HepG2 (cell line): Measurements from ENCODE around the gene DKKL1. TPM values are rescaled to one million over a fixed set of nuclear protein-coding genes. Genes with fewer than 3 reads are reported as not detected.

ENCODE experiments used
- ASH2L ChIP-seq: fragments of 300-600, 200-600 bp; sonication (generic); IDR thresholded peaks from 2 replicates; pipeline ENCODE4 v1.7.0; 2017; ENCODE audit warnings: low read depth, mild to moderate bottlenecking, moderate library complexity, mixed read lengths, low read length; ENCODE audit not compliant: insufficient read length
- CEBPG ChIP-seq: IDR thresholded peaks from 2 replicates; pipeline ENCODE4 v1.6.1; 2016
- GATAD2A ChIP-seq: IDR thresholded peaks from 2 replicates; pipeline ENCODE4 v1.6.1; 2016
- HOXA5 ChIP-seq: sonication (generic); formaldehyde crosslinking; IDR thresholded peaks from 2 replicates; pipeline ENCODE4 v1.4.0; 2020; ENCODE audit warnings: missing genetic modification reagents
- KLF15 ChIP-seq: sonication (generic); formaldehyde crosslinking; IDR thresholded peaks from 2 replicates; pipeline ENCODE4 v1.8.1; 2023; ENCODE audit warnings: borderline replicate concordance, mild to moderate bottlenecking, inconsistent platforms, missing genetic modification reagents, mixed read lengths
- NFAT5 ChIP-seq: sonication (generic); formaldehyde crosslinking; IDR thresholded peaks from 2 replicates; pipeline ENCODE4 v1.4.0; 2020; ENCODE audit warnings: missing genetic modification reagents
- NFKBIZ ChIP-seq: IDR thresholded peaks from 2 replicates; pipeline ENCODE4 v1.6.1; 2018; ENCODE audit warnings: missing genetic modification reagents, missing compliant biosample characterization
- RBAK ChIP-seq: sonication (generic); formaldehyde crosslinking; IDR thresholded peaks from 2 replicates; pipeline ENCODE4 v1.5.1; 2020; ENCODE audit warnings: mild to moderate bottlenecking, missing genetic modification reagents
- RCOR2 ChIP-seq: IDR thresholded peaks from 2 replicates; pipeline ENCODE4 v1.6.1; 2016; ENCODE audit warnings: missing biosample characterization, missing genetic modification reagents
- TBL1XR1 ChIP-seq: fragments of 150-350 bp; IDR thresholded peaks from 2 replicates; pipeline ENCODE4 v1.6.1; 2014; ENCODE audit warnings: borderline replicate concordance, low read length; ENCODE audit not compliant: partially characterized antibody
- ZMAT5 ChIP-seq: sonication (generic); formaldehyde crosslinking; IDR thresholded peaks from 2 replicates; pipeline ENCODE4 v1.5.0; 2020; ENCODE audit warnings: mild to moderate bottlenecking, low read depth, missing genetic modification reagents, borderline replicate concordance
- ZNF256 ChIP-seq: sonication (generic); formaldehyde crosslinking; conservative IDR thresholded peaks from 2 replicates; pipeline ENCODE4 v1.4.0; 2020; ENCODE audit warnings: missing genetic modification reagents
- ZNF75D ChIP-seq: sonication (generic); formaldehyde crosslinking; IDR thresholded peaks from 2 replicates; pipeline ENCODE4 v1.8.1; 2023; ENCODE audit warnings: missing genetic modification reagents, mild to moderate bottlenecking, borderline replicate concordance
- ZNF761 ChIP-seq: sonication (generic); formaldehyde crosslinking; conservative IDR thresholded peaks from 2 replicates; pipeline ENCODE4 v1.4.0; 2020; ENCODE audit warnings: mild to moderate bottlenecking, missing genetic modification reagents
- ZNF770 ChIP-seq: sonication (generic); formaldehyde crosslinking; IDR thresholded peaks from 2 replicates; pipeline ENCODE4 v1.5.0; 2020; ENCODE audit warnings: mild to moderate bottlenecking, missing genetic modification reagents
- ZNF790 ChIP-seq: sonication (generic); formaldehyde crosslinking; IDR thresholded peaks from 2 replicates; pipeline ENCODE4 v1.8.0; 2022; ENCODE audit warnings: missing genetic modification reagents, mild to moderate bottlenecking, borderline replicate concordance
- polyA plus RNA-seq, 8 experiments: library from polyadenylated mRNA; depleted of rRNA in 3 of 8; stranded (reverse) in 7 of 8; unstranded in 1 of 8; fragments of >200 nt; fragmentation: Illumina TruSeq in 4 of 8; extraction: Trizol in 4 of 8; gene quantifications; 2 replicates each; pipeline versions ENCODE4 v1.2.1 to v1.2.3, GENCODE V29; 2011 to 2016; ENCODE audit warnings: low read depth in 4 of 8, missing spikeins in 1 of 8, mixed read lengths in 1 of 8; ENCODE audit not compliant: insufficient read depth in 1 of 8
- total RNA-seq, 5 experiments: library from RNA; depleted of rRNA; stranded (reverse); fragments of >200 nt; fragmentation: Illumina TruSeq; extraction: Trizol; gene quantifications; 2 replicates each; pipeline ENCODE4 v1.2.3, GENCODE V29; 2016; ENCODE audit warnings: low read depth in 1 of 5
- TF ChIP-seq, protein P1 (sequence below): sonication (generic); formaldehyde crosslinking; IDR thresholded peaks from 2 replicates; pipeline ENCODE4 v1.4.0; 2020; ENCODE audit warnings: missing genetic modification reagents
- TF ChIP-seq, protein P2 (sequence below): sonication (generic); formaldehyde crosslinking; IDR thresholded peaks from 2 replicates; pipeline ENCODE4 v1.4.0; 2020; ENCODE audit warnings: missing genetic modification reagents, borderline replicate concordance

DKKL1 gene
- total and polyA plus RNA-seq, 2 of the 13 experiments (the other 11 are each of a cell fraction or from before 2014, with no cell fraction given) = 0.30 to 0.31 TPM

- TF ChIP-seq ZMAT5 (CRISPR knock-in tag) = no peak
- TF ChIP-seq ZNF761 (CRISPR knock-in tag) = no peak
- no peak for TF ChIP-seq ASH2L
- no peak for TF ChIP-seq TBL1XR1
- TF ChIP-seq ZNF256 (CRISPR knock-in tag) = no peak
- TF ChIP-seq NFAT5 = no peak
- peak; percentile 100 for TF ChIP-seq ZNF770
- TF ChIP-seq, protein P1, sequence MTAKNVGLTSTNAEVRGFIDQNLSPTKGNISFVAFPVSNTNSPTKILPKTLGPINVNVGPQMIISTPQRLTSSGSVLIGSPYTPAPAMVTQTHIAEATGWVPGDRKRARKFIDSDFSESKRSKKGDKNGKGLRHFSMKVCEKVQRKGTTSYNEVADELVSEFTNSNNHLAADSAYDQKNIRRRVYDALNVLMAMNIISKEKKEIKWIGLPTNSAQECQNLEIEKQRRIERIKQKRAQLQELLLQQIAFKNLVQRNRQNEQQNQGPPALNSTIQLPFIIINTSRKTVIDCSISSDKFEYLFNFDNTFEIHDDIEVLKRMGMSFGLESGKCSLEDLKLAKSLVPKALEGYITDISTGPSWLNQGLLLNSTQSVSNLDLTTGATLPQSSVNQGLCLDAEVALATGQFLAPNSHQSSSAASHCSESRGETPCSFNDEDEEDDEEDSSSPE (CRISPR knock-in tag) = no peak
- no peak; the same call in 1 of the 2 replicates for TF ChIP-seq GATAD2A (CRISPR knock-in tag)
- TF ChIP-seq HOXA5 (CRISPR knock-in tag) = no peak
- TF ChIP-seq RBAK (CRISPR knock-in tag) = no peak
- TF ChIP-seq, protein P2, sequence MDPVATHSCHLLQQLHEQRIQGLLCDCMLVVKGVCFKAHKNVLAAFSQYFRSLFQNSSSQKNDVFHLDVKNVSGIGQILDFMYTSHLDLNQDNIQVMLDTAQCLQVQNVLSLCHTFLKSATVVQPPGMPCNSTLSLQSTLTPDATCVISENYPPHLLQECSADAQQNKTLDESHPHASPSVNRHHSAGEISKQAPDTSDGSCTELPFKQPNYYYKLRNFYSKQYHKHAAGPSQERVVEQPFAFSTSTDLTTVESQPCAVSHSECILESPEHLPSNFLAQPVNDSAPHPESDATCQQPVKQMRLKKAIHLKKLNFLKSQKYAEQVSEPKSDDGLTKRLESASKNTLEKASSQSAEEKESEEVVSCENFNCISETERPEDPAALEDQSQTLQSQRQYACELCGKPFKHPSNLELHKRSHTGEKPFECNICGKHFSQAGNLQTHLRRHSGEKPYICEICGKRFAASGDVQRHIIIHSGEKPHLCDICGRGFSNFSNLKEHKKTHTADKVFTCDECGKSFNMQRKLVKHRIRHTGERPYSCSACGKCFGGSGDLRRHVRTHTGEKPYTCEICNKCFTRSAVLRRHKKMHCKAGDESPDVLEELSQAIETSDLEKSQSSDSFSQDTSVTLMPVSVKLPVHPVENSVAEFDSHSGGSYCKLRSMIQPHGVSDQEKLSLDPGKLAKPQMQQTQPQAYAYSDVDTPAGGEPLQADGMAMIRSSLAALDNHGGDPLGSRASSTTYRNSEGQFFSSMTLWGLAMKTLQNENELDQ (CRISPR knock-in tag) = no peak
- TF ChIP-seq NFKBIZ (CRISPR knock-in tag) = no peak; the same call in 1 of the 2 replicates
- TF ChIP-seq ZNF75D (CRISPR knock-in tag) = no peak
- TF ChIP-seq RCOR2 = no peak
- no peak for TF ChIP-seq CEBPG (CRISPR knock-in tag)
- TF ChIP-seq ZNF790 (CRISPR knock-in tag) = no peak
- TF ChIP-seq KLF15 (CRISPR knock-in tag) = no peak
Observed at GRCh38 chr19:49363268-49364082, at the start of gene DKKL1 (continued).
